Liver (tissue), 9 donors: ENCODE measurements around the gene TBX21. TPM values are rescaled to one million over a fixed set of nuclear protein-coding genes. Genes with fewer than 3 reads are reported as not detected.

Experiments used
- DNase-seq: peaks from one replicate; pipeline ENCODE4 v3.0.0-alpha.2; 2017; ENCODE audit warnings: low spot score
- H3K27ac ChIP-seq, 2 donors: one replicate each; pipeline ENCODE4 v1.7.0; 2013; ENCODE audit warnings: inconsistent platforms in 2 of 2, low read length in 2 of 2, control low read depth in 1 of 2, low read depth in 1 of 2, mild to moderate bottlenecking in 1 of 2
- H3K27me3 ChIP-seq, 4 donors: one replicate each; pipeline versions ENCODE4 v1.6.1 to v1.7.0; 2013; ENCODE audit warnings: low read length in 3 of 4, inconsistent platforms in 1 of 4, mild to moderate bottlenecking in 1 of 4, moderate library complexity in 1 of 4; ENCODE audit not compliant: control insufficient read depth in 4 of 4, insufficient read depth in 4 of 4
- H3K36me3 ChIP-seq, 4 donors: one replicate each; pipeline versions ENCODE4 v1.6.1 to v1.7.0; 2013; ENCODE audit warnings: low read length in 3 of 4, mild to moderate bottlenecking in 3 of 4, low read depth in 1 of 4, moderate library complexity in 1 of 4; ENCODE audit not compliant: control insufficient read depth in 4 of 4, insufficient read depth in 3 of 4
- H3K4me1 ChIP-seq, 4 donors: one replicate each; pipeline versions ENCODE4 v1.6.1 to v1.7.0; 2013; ENCODE audit warnings: low read length in 3 of 4, mild to moderate bottlenecking in 3 of 4, moderate library complexity in 1 of 4; ENCODE audit not compliant: control insufficient read depth in 4 of 4, insufficient read depth in 4 of 4
- H3K4me3 ChIP-seq, 3 donors: one replicate each; pipeline versions ENCODE4 v1.6.1 to v1.7.0; 2013; ENCODE audit warnings: low read length in 3 of 3, control low read depth in 1 of 3, low read depth in 1 of 3, mild to moderate bottlenecking in 1 of 3
- H3K9ac ChIP-seq, 2 donors: one replicate each; pipeline ENCODE4 v1.7.0; 2013; ENCODE audit warnings: low read length in 2 of 2, mild to moderate bottlenecking in 2 of 2, moderate library complexity in 2 of 2, control low read depth in 1 of 2, low read depth in 1 of 2
- H3K9me3 ChIP-seq, 4 donors: one replicate each; pipeline versions ENCODE4 v1.6.1 to v1.7.0; 2013; ENCODE audit warnings: low read length in 3 of 4; ENCODE audit not compliant: control insufficient read depth in 4 of 4
- CTCF ChIP-seq: fragments of 150-350 bp; IDR thresholded peaks from 2 replicates; pipeline ENCODE4 v1.5.1; 2017; ENCODE audit warnings: improper control_type of control experiment, low read depth, low read length; ENCODE audit not compliant: missing input control
- EGR1 ChIP-seq, 2 donors: IDR thresholded peaks; 2 replicates each; pipeline ENCODE4 v1.6.1; 2016 to 2018; ENCODE audit warnings: antibody characterized with exemption in 2 of 2, low read depth in 2 of 2
- FOXA2 ChIP-seq: IDR thresholded peaks from 2 replicates; pipeline ENCODE4 v1.6.1; 2016; ENCODE audit warnings: antibody characterized with exemption
- GABPA ChIP-seq, 2 donors: IDR thresholded peaks in 1 of 2; conservative IDR thresholded peaks in 1 of 2; 2 replicates each; pipeline ENCODE4 v1.6.1; 2016; ENCODE audit warnings: antibody characterized with exemption in 2 of 2, mild to moderate bottlenecking in 1 of 2, moderate library complexity in 1 of 2
- HNF4G ChIP-seq: IDR thresholded peaks from 2 replicates; pipeline ENCODE4 v1.6.1; 2016; ENCODE audit warnings: antibody characterized with exemption
- JUND ChIP-seq, 2 donors: IDR thresholded peaks; 2 replicates each; pipeline ENCODE4 v1.6.1; 2016; ENCODE audit warnings: antibody characterized with exemption in 2 of 2
- NR2F2 ChIP-seq: IDR thresholded peaks from 2 replicates; pipeline ENCODE4 v1.6.1; 2016; ENCODE audit warnings: antibody characterized with exemption
- REST ChIP-seq: IDR thresholded peaks from 2 replicates; pipeline ENCODE4 v1.6.1; 2016; ENCODE audit warnings: antibody characterized with exemption, mild to moderate bottlenecking
- RXRA ChIP-seq, 2 donors: IDR thresholded peaks; 2 replicates each; pipeline ENCODE4 v1.6.1; 2017 to 2018; ENCODE audit warnings: antibody characterized with exemption in 2 of 2, mild to moderate bottlenecking in 1 of 2
- TAF1 ChIP-seq: conservative IDR thresholded peaks from 2 replicates; pipeline ENCODE4 v1.6.1; 2016; ENCODE audit warnings: antibody characterized with exemption, mild to moderate bottlenecking
- YY1 ChIP-seq: IDR thresholded peaks from 2 replicates; pipeline ENCODE4 v1.6.1; 2016; ENCODE audit warnings: antibody characterized with exemption, mild to moderate bottlenecking
- WGBS: extraction: QIAGEN DNeasy Blood & Tissue Kit; methylation state at CpG from one replicate; pipeline ENCODE4 v1.1.7; 2013; 5-methylcytosine and 5-hydroxymethylcytosine counted together
- polyA plus RNA-seq, 2 donors: library from polyadenylated mRNA; stranded (reverse) in 1 of 2; unstranded in 1 of 2; fragments of 200-250 nt in 1 of 2; fragments of >200 nt in 1 of 2; fragmentation: Nextera tagmentation in 1 of 2; extraction: Ambion mirVana in 1 of 2; gene quantifications; one replicate each; pipeline versions ENCODE4 v1.2.1 to v1.2.3, GENCODE V29; 2013 to 2015
- total RNA-seq, 2 donors: library from RNA; depleted of rRNA; stranded (reverse); fragments of >200 nt; gene quantifications; one replicate each; pipeline ENCODE4 v1.2.3, GENCODE V29; 2014
- TF ChIP-seq, protein P1 (sequence below): IDR thresholded peaks from 2 replicates; pipeline ENCODE4 v1.6.1; 2016; ENCODE audit warnings: antibody characterized with exemption
- TF ChIP-seq, protein P2 (sequence below): IDR thresholded peaks from 2 replicates; pipeline ENCODE4 v1.6.1; 2016; ENCODE audit warnings: antibody characterized with exemption
- TF ChIP-seq, protein P3 (sequence below): IDR thresholded peaks from 2 replicates; pipeline ENCODE4 v1.6.1; 2016; ENCODE audit warnings: antibody characterized with exemption
- donor health status: healthy.
- donor health status: healthy.
- donor health status: healthy.
- donor health status: healthy.
- donor health status: healthy.

Gene TBX21
- total and polyA plus RNA-seq, 4 donors = 0.19 to 0.59 (median 0.25) TPM; not detected in 1

- Histone ChIP-seq H3K27me3 (no peaks in the 10 kb centered on the region), H3K27ac (no peak overlapping the region), H3K4me1 (no peaks in the 10 kb centered on the region), H3K9ac (no peak overlapping the region), H3K9me3 (no peaks in the 10 kb centered on the region), H3K4me3 (no peak overlapping the region), H3K36me3 (peaks cover 6 to 29% (median 20%) of the 10 kb centered on the region in 4 donors)
- WGBS = 91% methylated on average over 1 of the region's 1 CpG
- DNase-seq = no peak
- TF ChIP-seq JUND (IDR thresholded peaks at IDR 0.05) (no peak), TAF1 (no peak), REST (no peak), HNF4G (no peak), GABPA (IDR thresholded peaks at IDR 0.05 in 1 of 2, conservative IDR thresholded peaks at IDR 0.05 in 1 of 2) (no peak), NR2F2 (no peak), RXRA (IDR thresholded peaks at IDR 0.05) (no peak), FOXA2 (no peak), EGR1 (IDR thresholded peaks at IDR 0.05; ENCODE audit: low read depth in 2 of 2) (no peak), YY1 (no peak), CTCF (no peak)
- TF ChIP-seq, protein P1, sequence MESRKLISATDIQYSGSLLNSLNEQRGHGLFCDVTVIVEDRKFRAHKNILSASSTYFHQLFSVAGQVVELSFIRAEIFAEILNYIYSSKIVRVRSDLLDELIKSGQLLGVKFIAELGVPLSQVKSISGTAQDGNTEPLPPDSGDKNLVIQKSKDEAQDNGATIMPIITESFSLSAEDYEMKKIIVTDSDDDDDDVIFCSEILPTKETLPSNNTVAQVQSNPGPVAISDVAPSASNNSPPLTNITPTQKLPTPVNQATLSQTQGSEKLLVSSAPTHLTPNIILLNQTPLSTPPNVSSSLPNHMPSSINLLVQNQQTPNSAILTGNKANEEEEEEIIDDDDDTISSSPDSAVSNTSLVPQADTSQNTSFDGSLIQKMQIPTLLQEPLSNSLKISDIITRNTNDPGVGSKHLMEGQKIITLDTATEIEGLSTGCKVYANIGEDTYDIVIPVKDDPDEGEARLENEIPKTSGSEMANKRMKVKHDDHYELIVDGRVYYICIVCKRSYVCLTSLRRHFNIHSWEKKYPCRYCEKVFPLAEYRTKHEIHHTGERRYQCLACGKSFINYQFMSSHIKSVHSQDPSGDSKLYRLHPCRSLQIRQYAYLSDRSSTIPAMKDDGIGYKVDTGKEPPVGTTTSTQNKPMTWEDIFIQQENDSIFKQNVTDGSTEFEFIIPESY = no peak
- TF ChIP-seq, protein P2, sequence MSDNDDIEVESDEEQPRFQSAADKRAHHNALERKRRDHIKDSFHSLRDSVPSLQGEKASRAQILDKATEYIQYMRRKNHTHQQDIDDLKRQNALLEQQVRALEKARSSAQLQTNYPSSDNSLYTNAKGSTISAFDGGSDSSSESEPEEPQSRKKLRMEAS = no peak
- TF ChIP-seq, protein P3, sequence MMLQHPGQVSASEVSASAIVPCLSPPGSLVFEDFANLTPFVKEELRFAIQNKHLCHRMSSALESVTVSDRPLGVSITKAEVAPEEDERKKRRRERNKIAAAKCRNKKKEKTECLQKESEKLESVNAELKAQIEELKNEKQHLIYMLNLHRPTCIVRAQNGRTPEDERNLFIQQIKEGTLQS = no peak
Measured at GRCh38 chr17:47686276-47686635, 46.8 kb upstream of the TBX21 start.

- 75% methylated on average over 7 of the region's 7 CpGs for WGBS
- H3K9me3 ChIP-seq = no peaks in the 10 kb centered on the region
- no peak overlapping the region for H3K4me3 ChIP-seq
- no peaks in the 10 kb centered on the region for H3K4me1 ChIP-seq
- TF ChIP-seq GABPA (IDR thresholded peaks at IDR 0.05 in 1 of 2, conservative IDR thresholded peaks at IDR 0.05 in 1 of 2) (no peak), RXRA (IDR thresholded peaks at IDR 0.05) (peak in 1 of 2 donors; percentile 5)
- no peak overlapping the region for H3K9ac ChIP-seq
- DNase-seq = no peak
- peaks cover 5 to 26% (median 19%) of the 10 kb centered on the region in 4 donors for H3K36me3 ChIP-seq
- no peak overlapping the region for H3K27ac ChIP-seq
- H3K27me3 ChIP-seq = no peaks in the 10 kb centered on the region
Measured at GRCh38 chr17:47686664-47687327, 46.2 kb upstream of the TBX21 start.
